ENCODE results near the gene HEMGN. TPM values are rescaled to one million over a fixed set of nuclear protein-coding genes. Genes with fewer than 3 reads are reported as not detected.
A peak's percentile ranks its signal among the peaks of the same experiment; 100 is the strongest.

Gene HEMGN
- total and polyA plus RNA-seq, 10 of the 15 experiments (the other 5 are each of a cell fraction or from before 2014, with no cell fraction given), result 0.03 to 0.28 (median 0.09) TPM; not detected in 4

DNA sequence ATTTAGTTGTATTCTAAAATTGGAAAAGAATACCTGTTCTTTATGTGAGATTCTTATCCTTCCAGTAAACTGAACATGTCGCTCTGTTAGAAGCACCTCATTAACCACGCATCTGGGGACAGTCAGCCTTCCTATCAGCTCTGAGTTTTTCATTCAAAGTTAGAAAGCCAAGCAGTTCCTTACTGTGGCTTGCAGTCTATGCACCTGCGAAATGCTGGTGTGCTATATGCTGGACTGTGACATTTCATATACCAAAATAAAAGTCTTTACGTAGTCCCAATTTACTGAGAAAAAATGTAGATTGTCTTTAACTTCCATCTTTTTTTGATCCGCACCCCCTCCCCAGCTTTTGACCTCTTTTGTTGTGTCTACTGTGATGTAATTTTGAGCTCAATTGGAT lies 49.5 kb upstream of the HEMGN start:
- H3K36me3 ChIP-seq (ENCODE audit: control insufficient read depth in 2 of 2, insufficient read depth in 2 of 2, low read length in 1 of 2), result peaks cover 0 to 1% of the 10 kb centered on the region in 2 experiments; a peak in 1 of 4 replicates
- no peak overlapping the region for H3K9ac ChIP-seq (ENCODE audit: control insufficient read depth, insufficient read depth, low read length)
- no peak overlapping the region for H2AFZ ChIP-seq (ENCODE audit: control insufficient read depth, low read depth, low read length)
- WGBS (ENCODE audit: insufficient coverage, insufficient replicate concordance, low lambda C conversion rate, missing lambda C conversion rate), result 4% methylated on average over 5 of the region's 5 CpGs
- H3K27me3 ChIP-seq (replicated peaks in 1 of 2; ENCODE audit: control insufficient read depth in 2 of 2, insufficient read depth in 2 of 2, low read length in 1 of 2), result no peaks in the 10 kb centered on the region
- BruUV-seq (replicated peaks), result no TSS peak
- CTCF ChIA-PET, result interaction anchor here (1.0 to 4.3 kb wide), 7 partner anchors 11 to 67 kb away, joined by 3 to 29 read pairs (median 4); partner anchors contain the start of gene TRMO
- no peaks in the 10 kb centered on the region for H4K20me1 ChIP-seq (ENCODE audit: control insufficient read depth, insufficient read depth)
- in situ Hi-C loops (cut with MboI), result no loop called here
- RAD21 ChIA-PET (ENCODE audit: unreplicated experiment), result interaction anchor here (0.8 to 3.5 kb wide), 7 partner anchors 10 to 268 kb away, joined by 3 to 17 read pairs (median 4); partner anchors contain the start of genes NANS, TBC1D2 and TRMO
- SMC1A ChIA-PET (ENCODE audit: uncharacterized antibody, unreplicated experiment), result interaction anchor here (0.6 to 1.9 kb wide), 14 partner anchors 10 to 355 kb away, joined by 3 to 7 read pairs (median 3); partner anchors contain the start of gene NANS
- H3K4me2 ChIP-seq (ENCODE audit: control insufficient read depth, insufficient read depth), result peak overlapping the region; percentile 71
- no peak for DNase-seq (ENCODE audit: low read depth, low spot score)
- FAIRE-seq, result no peak
- no peak for ATAC-seq
- H3K9me3 ChIP-seq (replicated peaks; ENCODE audit: control insufficient read depth, insufficient read depth, low read length), result no peaks in the 10 kb centered on the region
- TF ChIP-seq BCL11A (IDR thresholded peaks at IDR 0.05; ENCODE audit: low read depth, low read length) (no peak), SPI1 (IDR thresholded peaks at IDR 0.05; ENCODE audit: borderline replicate concordance, insufficient read depth, low read depth, low read length) (0 out of 2 replicates have a peak, but pooled peaks have one; percentile 9), JUND (IDR thresholded peaks at IDR 0.05; ENCODE audit: low read depth, low read length) (no peak), MYB (IDR thresholded peaks at IDR 0.05; ENCODE audit: borderline replicate concordance, low read depth, low read length) (no peak), PKNOX1 (IDR thresholded peaks at IDR 0.05) (peak; percentile 5; the same call in 1 of the 2 replicates), ATF7 (IDR thresholded peaks at IDR 0.05; ENCODE audit: low read depth) (no peak), NBN (IDR thresholded peaks at IDR 0.05) (no peak), MYC (IDR thresholded peaks at IDR 0.05; ENCODE audit: insufficient read depth, insufficient read length, insufficient replicate concordance, low read length, severe bottlenecking) (no peak)
- POLR2A ChIA-PET, result interaction anchor here (0.5 to 2.8 kb wide), 6 partner anchors 19 to 70 kb away, joined by 3 to 11 read pairs (median 4); no protein-coding TSS in a partner anchor
- H3K4me3 ChIP-seq, result peak overlapping the region; percentile 84
- H3K79me2 ChIP-seq (ENCODE audit: control insufficient read depth, insufficient read depth, low read length), result peaks cover 98% of the 10 kb centered on the region
- peaks cover 27% of the 10 kb centered on the region for H3K4me1 ChIP-seq (ENCODE audit: control insufficient read depth, insufficient read depth, low read length)
- no peak overlapping the region; the same call in 1 of the 2 replicates for H3K27ac ChIP-seq (ENCODE audit: control insufficient read depth, insufficient read depth)
- intact Hi-C loops (cut with micrococcal nuclease; ENCODE audit: unreplicated experiment), result no loop called here

Measured in GM12878 (cell line).